GM18951 (cell line): ENCODE measurements around the gene PTTG1.

Experiments used
- POLR2A ChIP-seq: IDR thresholded peaks from 4 replicates; pipeline ENCODE4 v1.6.1; 2011; ENCODE audit warnings: mild to moderate bottlenecking; ENCODE audit not compliant: insufficient read length, insufficient read depth; ENCODE audit errors: extremely low read depth
- in situ Hi-C: fragments of 300-500 bp; cut with MboI; formaldehyde crosslinking; loops from one replicate; pipeline ENCODE4 v1.12.0; 2022; ENCODE audit warnings: low sequenced_read_pairs, mixed read lengths, inconsistent platforms; ENCODE audit not compliant: unreplicated experiment

The PTTG1 gene

GRCh38 chr5:160452795-160453194 is 31.1 kb downstream of the PTTG1 start:
- no peak for TF ChIP-seq POLR2A
- in situ Hi-C loops: no loop called here

GRCh38 chr5:160453751-160454150 is 32.1 kb downstream of the PTTG1 start:
- TF ChIP-seq POLR2A: no peak
- in situ Hi-C loops: no loop called here

- in situ Hi-C loops: no loop called here
- no peak for TF ChIP-seq POLR2A
Measured at GRCh38 chr5:160455600-160455999, 33.9 kb downstream of the PTTG1 start.

- in situ Hi-C loops: no loop called here
- TF ChIP-seq POLR2A: no peak
Measured at GRCh38 chr5:160456480-160457177, 35.0 kb downstream of the PTTG1 start.

DNA sequence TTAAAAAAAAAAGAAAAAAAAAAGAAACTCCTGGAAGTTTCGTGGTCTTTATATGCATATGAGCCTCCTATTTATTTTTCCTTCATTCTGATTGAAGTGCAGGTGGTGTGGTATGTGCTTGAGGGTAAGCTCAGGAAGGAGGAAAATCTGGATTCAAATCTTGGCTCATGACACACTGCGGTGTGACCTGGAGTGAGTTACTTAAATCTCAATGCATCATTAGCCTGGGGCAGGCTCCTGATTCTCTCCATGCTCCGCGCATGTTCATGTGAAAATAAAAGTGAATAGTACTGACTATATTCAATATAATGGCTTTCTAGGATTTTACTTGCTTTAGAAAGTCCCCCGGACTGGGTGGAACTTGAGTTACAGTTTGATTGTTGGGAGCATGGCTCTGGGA is 35.6 kb downstream of the PTTG1 start:
- no peak for TF ChIP-seq POLR2A
- in situ Hi-C loops: no loop called here

DNA sequence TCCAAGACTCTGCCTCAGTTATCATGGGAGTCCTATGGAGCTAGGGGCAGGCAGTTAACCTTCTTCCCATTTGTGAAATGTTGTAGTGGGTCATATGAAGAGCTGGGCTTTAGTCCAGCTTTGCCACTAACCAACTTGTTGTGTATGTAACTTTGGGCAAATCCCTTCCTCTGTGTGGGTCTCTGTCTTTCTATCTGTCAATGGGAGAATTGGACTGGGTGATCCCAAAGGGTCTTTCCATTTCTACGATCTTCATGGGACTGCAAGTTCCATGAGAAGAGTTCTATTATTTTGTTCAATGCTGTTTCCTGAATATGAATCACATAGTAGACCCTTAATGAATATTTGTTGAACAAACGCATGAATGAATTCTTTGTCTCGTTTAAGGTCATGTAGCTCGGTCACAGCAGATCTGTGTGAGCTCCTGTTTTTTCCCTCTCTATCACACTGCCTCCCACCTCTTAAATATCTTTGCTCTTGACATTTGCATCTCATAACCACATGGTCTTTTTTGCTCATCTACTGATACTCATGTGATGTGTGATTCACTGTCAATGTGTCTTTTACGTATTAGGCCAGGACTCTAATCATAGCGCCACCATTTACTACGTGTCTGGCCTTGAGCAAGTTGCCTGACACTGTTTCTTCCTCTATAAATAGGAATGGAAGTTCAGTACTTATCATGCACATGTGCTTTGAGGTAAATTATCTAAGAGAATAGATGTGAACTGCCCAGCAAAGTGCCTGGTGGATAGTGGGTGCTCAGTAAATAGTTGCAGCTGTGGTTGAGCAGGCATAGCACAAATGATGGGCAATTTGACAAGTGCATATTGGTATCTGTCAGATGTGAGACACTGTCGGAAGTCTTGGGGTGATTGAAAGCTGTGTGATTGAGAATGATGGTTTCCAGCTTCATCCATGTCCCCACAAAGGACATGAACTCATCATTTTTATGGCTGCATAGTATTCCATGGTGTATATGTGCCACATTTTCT is 37.4 kb downstream of the PTTG1 start:
- in situ Hi-C loops: no loop called here

GRCh38 chr5:160460377-160461049 is 38.9 kb downstream of the PTTG1 start:
- in situ Hi-C loops: no loop called here
- TF ChIP-seq POLR2A: no peak

More for the DNA sequence above, 37.4 kb downstream of the PTTG1 start:
- TF ChIP-seq POLR2A: peak; percentile 46

DNA sequence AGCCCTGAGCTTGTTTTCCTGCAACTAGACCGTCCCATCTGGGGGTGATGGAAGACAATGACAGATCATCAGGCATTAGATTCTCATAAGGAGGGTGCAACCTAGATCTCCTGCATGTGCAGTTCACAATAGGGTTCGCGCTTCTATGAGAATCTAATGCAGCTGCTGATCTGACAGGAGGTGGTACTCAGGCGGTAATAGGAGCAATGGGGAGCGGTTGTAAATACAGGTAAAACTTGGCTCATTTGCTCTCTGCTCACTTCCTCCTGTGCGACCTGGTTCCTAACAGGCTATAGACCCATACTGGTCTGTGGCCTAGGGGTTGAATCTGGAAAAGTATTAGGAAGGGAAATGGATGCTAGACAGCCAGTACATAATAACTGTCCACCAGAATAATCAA is 39.7 kb downstream of the PTTG1 start:
- no peak for TF ChIP-seq POLR2A
- in situ Hi-C loops: no loop called here

DNA sequence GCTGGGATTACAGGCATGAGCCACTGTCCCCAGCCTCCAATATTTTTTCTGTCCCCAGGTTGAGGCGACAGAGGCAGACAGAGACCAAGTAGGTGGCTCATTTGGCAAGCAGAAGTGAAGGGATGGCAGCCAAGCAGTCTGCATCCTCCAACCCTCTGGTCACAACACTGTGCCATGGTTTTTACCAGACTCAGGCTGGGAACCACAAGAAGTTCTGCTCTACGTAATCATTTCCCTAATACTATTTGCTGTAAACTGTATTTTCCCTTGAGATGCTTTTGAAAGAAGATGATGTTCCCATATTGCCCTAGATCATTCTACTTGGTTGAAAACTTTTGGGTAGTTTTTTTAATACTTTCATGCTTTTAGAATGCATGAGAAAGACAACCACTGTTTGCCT is 40.5 kb downstream of the PTTG1 start:
- no peak for TF ChIP-seq POLR2A
- in situ Hi-C loops: no loop called here

DNA sequence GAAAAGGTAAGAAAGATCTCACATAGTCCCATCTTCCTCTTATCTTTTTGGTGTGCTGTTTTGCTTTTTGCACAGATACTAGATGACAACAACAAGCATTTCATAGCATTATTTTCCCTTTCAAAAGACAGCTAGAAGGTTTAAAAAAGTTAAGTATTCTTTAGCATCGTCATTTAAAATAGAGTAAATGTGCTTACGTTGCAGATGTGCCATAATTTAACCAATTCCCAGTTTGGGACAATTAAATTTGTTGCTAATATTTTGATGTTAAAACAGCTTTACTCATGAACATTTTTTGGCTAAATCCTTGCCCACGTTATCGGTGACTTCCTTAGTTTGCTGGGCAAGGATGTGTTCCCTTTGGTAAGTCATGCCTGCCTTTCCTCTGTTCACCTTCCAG is 41.6 kb downstream of the PTTG1 start:
- no peak for TF ChIP-seq POLR2A
- in situ Hi-C loops: no loop called here

GRCh38 chr5:160463740-160464465 is 42.2 kb downstream of the PTTG1 start:
- no peak for TF ChIP-seq POLR2A
- in situ Hi-C loops: no loop called here

- TF ChIP-seq POLR2A: no peak
- in situ Hi-C loops: no loop called here
Measured at GRCh38 chr5:160464466-160464797, 42.8 kb downstream of the PTTG1 start.

DNA sequence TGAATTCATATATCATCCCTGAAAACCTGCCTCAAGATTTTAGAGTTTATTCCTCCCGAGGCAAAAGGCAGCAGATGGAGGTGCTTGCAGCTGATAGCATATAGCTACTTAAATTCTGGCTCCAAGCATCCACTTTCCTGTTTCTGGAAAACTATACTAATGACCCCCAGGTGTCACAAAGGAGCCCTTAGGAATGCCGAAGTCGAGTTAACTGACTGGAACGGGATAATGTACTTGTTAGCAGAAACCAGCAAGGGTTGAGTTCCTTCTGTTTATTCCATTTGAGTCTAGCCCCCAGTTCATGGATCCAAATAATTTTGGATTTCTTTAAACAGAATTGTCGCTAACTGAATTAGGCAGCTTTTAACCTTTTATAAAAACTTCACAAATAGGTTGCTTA is 44.5 kb downstream of the PTTG1 start:
- in situ Hi-C loops: no loop called here
- TF ChIP-seq POLR2A: no peak
